ENCODE measurements around the gene STRADA.

Gene STRADA

GRCh38 chr17:63714550-63715277 lies 26.9 kb downstream of the STRADA start:
- H3K9ac ChIP-seq (ENCODE audit: low read depth, low read length): no peak overlapping the region
- H3K4me3 ChIP-seq (ENCODE audit: low read depth, low read length): no peak overlapping the region
- no peak overlapping the region for H3K27ac ChIP-seq (ENCODE audit: low read depth, low read length)
- no peaks in the 10 kb centered on the region for H3K9me3 ChIP-seq (ENCODE audit: control insufficient read depth, insufficient read depth, low read length)
- H3K27me3 ChIP-seq (ENCODE audit: control insufficient read depth, insufficient read depth, low read length): no peaks in the 10 kb centered on the region
- no peaks in the 10 kb centered on the region for H3K4me1 ChIP-seq (ENCODE audit: control insufficient read depth, insufficient read depth, low read length)
- H3K36me3 ChIP-seq (ENCODE audit: control insufficient read depth, insufficient read depth, low read length): peaks cover 34% of the 10 kb centered on the region

GRCh38 chr17:63709110-63709509 lies 32.5 kb downstream of the STRADA start:
- Histone ChIP-seq H3K9me3 (ENCODE audit: control insufficient read depth, insufficient read depth, low read length) (no peaks in the 10 kb centered on the region), H3K9ac (ENCODE audit: low read depth, low read length) (no peak overlapping the region), H3K36me3 (ENCODE audit: control insufficient read depth, insufficient read depth, low read length) (peaks cover 52% of the 10 kb centered on the region), H3K4me1 (ENCODE audit: control insufficient read depth, insufficient read depth, low read length) (no peaks in the 10 kb centered on the region), H3K27me3 (ENCODE audit: control insufficient read depth, insufficient read depth, low read length) (no peaks in the 10 kb centered on the region), H3K4me3 (ENCODE audit: low read depth, low read length) (no peak overlapping the region), H3K27ac (ENCODE audit: low read depth, low read length) (no peak overlapping the region)

DNA sequence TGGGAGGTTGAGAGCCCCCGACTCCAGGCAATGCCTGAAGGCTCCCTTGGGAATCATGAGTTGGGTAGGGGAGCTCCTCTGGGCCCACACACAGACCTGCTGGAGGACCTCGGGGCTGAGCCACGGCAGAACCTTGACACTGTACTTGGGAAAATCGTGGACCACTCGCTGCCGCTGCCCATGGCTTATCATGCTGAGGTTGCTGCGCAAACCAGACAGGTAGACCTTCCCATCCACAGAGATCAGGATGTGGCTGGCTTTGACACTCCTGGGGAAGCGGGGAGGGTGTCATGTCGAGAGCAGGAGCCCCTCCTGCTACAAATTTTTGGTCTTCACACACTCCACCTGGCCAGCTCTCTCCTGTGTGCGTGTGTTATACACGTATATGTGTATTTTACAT lies 34.4 kb downstream of the STRADA start:
- Histone ChIP-seq H3K27me3 (ENCODE audit: control insufficient read depth, insufficient read depth, low read length) (no peaks in the 10 kb centered on the region), H3K9me3 (ENCODE audit: control insufficient read depth, insufficient read depth, low read length) (no peaks in the 10 kb centered on the region), H3K4me3 (ENCODE audit: low read depth, low read length) (no peak overlapping the region), H3K4me1 (ENCODE audit: control insufficient read depth, insufficient read depth, low read length) (no peaks in the 10 kb centered on the region), H3K9ac (ENCODE audit: low read depth, low read length) (no peak overlapping the region), H3K27ac (ENCODE audit: low read depth, low read length) (no peak overlapping the region), H3K36me3 (ENCODE audit: control insufficient read depth, insufficient read depth, low read length) (peaks cover 56% of the 10 kb centered on the region)

- H3K4me1 ChIP-seq (ENCODE audit: control insufficient read depth, insufficient read depth, low read length): peaks cover under 1% of the 10 kb centered on the region; the same call in 1 of the 2 replicates
- peaks cover 50% of the 10 kb centered on the region for H3K36me3 ChIP-seq (ENCODE audit: control insufficient read depth, insufficient read depth, low read length)
- no peak overlapping the region for H3K4me3 ChIP-seq (ENCODE audit: low read depth, low read length)
- no peaks in the 10 kb centered on the region for H3K27me3 ChIP-seq (ENCODE audit: control insufficient read depth, insufficient read depth, low read length)
- H3K9me3 ChIP-seq (ENCODE audit: control insufficient read depth, insufficient read depth, low read length): no peaks in the 10 kb centered on the region
- no peak overlapping the region for H3K27ac ChIP-seq (ENCODE audit: low read depth, low read length)
- H3K9ac ChIP-seq (ENCODE audit: low read depth, low read length): no peak overlapping the region
Observed at GRCh38 chr17:63706336-63707082, 35.1 kb downstream of the STRADA start.

DNA sequence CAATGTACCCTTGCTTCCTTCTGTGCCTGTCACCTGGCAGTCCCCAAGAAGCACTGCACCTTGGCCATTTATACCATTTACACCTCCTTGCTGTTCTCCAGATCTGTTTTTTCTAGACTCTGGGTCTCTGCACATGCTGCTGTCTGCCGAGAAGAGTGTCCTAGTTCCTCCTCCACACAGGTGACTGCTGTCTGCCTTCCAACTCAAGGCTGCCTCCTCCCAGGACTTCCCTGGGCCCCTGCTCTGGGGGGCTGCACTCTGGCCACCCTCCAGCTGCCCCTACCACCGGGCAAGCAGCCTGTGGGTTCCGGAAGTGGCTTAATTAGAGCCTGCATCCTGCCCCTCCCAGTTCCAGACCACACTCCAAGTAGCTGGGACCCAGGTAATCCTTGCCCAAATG lies 35.9 kb downstream of the STRADA start:
- H3K9ac ChIP-seq (ENCODE audit: low read depth, low read length): no peak overlapping the region
- H3K4me3 ChIP-seq (ENCODE audit: low read depth, low read length): no peak overlapping the region
- H3K36me3 ChIP-seq (ENCODE audit: control insufficient read depth, insufficient read depth, low read length): peaks cover 46% of the 10 kb centered on the region
- no peaks in the 10 kb centered on the region for H3K27me3 ChIP-seq (ENCODE audit: control insufficient read depth, insufficient read depth, low read length)
- no peaks in the 10 kb centered on the region for H3K9me3 ChIP-seq (ENCODE audit: control insufficient read depth, insufficient read depth, low read length)
- peaks cover 3% of the 10 kb centered on the region; the same call in 1 of the 2 replicates for H3K4me1 ChIP-seq (ENCODE audit: control insufficient read depth, insufficient read depth, low read length)
- H3K27ac ChIP-seq (ENCODE audit: low read depth, low read length): no peak overlapping the region

GRCh38 chr17:63704836-63705235 lies 36.8 kb downstream of the STRADA start:
- Histone ChIP-seq H3K4me3 (ENCODE audit: low read depth, low read length) (no peak overlapping the region), H3K27me3 (ENCODE audit: control insufficient read depth, insufficient read depth, low read length) (no peaks in the 10 kb centered on the region), H3K4me1 (ENCODE audit: control insufficient read depth, insufficient read depth, low read length) (peaks cover 3% of the 10 kb centered on the region; the same call in 1 of the 2 replicates), H3K36me3 (ENCODE audit: control insufficient read depth, insufficient read depth, low read length) (peaks cover 42% of the 10 kb centered on the region), H3K9me3 (ENCODE audit: control insufficient read depth, insufficient read depth, low read length) (no peaks in the 10 kb centered on the region), H3K9ac (ENCODE audit: low read depth, low read length) (no peak overlapping the region), H3K27ac (ENCODE audit: low read depth, low read length) (no peak overlapping the region)

GRCh38 chr17:63704259-63704576 lies 37.4 kb downstream of the STRADA start:
- peaks cover 3% of the 10 kb centered on the region; the same call in 1 of the 2 replicates for H3K4me1 ChIP-seq (ENCODE audit: control insufficient read depth, insufficient read depth, low read length)
- H3K9ac ChIP-seq (ENCODE audit: low read depth, low read length): no peak overlapping the region

DNA sequence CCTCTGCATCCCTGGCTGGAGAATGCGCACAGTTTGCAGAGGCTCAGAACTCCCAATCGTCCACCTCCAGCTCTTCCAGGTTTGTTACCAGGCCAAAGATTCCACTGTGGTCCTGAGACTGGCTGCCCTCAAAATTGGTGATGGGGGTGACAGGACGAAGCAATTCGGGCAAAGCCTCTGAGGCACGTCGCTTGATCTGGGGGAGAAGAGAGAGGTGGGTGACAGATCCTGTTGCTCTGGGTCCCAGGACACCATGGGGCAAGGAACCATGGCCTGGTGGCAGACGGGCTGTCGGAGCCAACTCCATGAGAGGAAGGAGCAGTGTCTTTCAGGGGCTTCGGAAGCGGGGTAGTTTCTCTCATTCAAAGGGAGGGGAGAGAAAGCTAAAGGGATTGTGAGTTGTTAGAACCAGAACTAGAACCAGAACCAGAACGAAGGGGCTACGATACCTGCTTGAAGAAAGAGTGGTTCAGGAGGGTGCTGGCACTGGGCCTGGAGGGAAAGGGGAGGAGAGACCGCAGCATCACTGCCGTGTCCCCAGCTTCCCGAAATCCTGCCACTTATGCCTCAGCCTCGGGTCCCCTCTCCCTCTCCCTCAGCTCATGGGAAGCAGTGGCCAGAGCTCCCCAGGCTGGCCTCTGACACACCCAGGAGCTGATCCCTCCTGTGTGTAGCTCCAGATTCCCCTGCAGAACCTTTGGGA lies 37.9 kb downstream of the STRADA start:
- Histone ChIP-seq H3K27ac (ENCODE audit: low read depth, low read length) (no peak overlapping the region), H3K27me3 (ENCODE audit: control insufficient read depth, insufficient read depth, low read length) (no peaks in the 10 kb centered on the region), H3K36me3 (ENCODE audit: control insufficient read depth, insufficient read depth, low read length) (peaks cover 30% of the 10 kb centered on the region), H3K9ac (ENCODE audit: low read depth, low read length) (no peak overlapping the region), H3K4me3 (ENCODE audit: low read depth, low read length) (no peak overlapping the region), H3K9me3 (ENCODE audit: control insufficient read depth, insufficient read depth, low read length) (no peaks in the 10 kb centered on the region), H3K4me1 (ENCODE audit: control insufficient read depth, insufficient read depth, low read length) (peaks cover 3% of the 10 kb centered on the region; the same call in 1 of the 2 replicates)

More at GRCh38 chr17:63704259-63704576, 37.4 kb downstream of the STRADA start:
- Histone ChIP-seq H3K27me3 (ENCODE audit: control insufficient read depth, insufficient read depth, low read length) (no peaks in the 10 kb centered on the region), H3K27ac (ENCODE audit: low read depth, low read length) (no peak overlapping the region), H3K36me3 (ENCODE audit: control insufficient read depth, insufficient read depth, low read length) (peaks cover 35% of the 10 kb centered on the region), H3K9me3 (ENCODE audit: control insufficient read depth, insufficient read depth, low read length) (no peaks in the 10 kb centered on the region), H3K4me3 (ENCODE audit: low read depth, low read length) (no peak overlapping the region)

- Histone ChIP-seq H3K36me3 (ENCODE audit: control insufficient read depth, insufficient read depth, low read length) (peaks cover 28% of the 10 kb centered on the region), H3K9me3 (ENCODE audit: control insufficient read depth, insufficient read depth, low read length) (no peaks in the 10 kb centered on the region), H3K9ac (ENCODE audit: low read depth, low read length) (no peak overlapping the region), H3K4me3 (ENCODE audit: low read depth, low read length) (no peak overlapping the region), H3K4me1 (ENCODE audit: control insufficient read depth, insufficient read depth, low read length) (peaks cover 8% of the 10 kb centered on the region; the same call in 1 of the 2 replicates), H3K27ac (ENCODE audit: low read depth, low read length) (no peak overlapping the region), H3K27me3 (ENCODE audit: control insufficient read depth, insufficient read depth, low read length) (no peaks in the 10 kb centered on the region)
Observed at GRCh38 chr17:63703029-63703428, 38.6 kb downstream of the STRADA start.

- Histone ChIP-seq H3K9me3 (ENCODE audit: control insufficient read depth, insufficient read depth, low read length) (no peaks in the 10 kb centered on the region), H3K4me3 (ENCODE audit: low read depth, low read length) (no peak overlapping the region), H3K27me3 (ENCODE audit: control insufficient read depth, insufficient read depth, low read length) (no peaks in the 10 kb centered on the region), H3K4me1 (ENCODE audit: control insufficient read depth, insufficient read depth, low read length) (peaks cover 10% of the 10 kb centered on the region; the same call in 1 of the 2 replicates), H3K27ac (ENCODE audit: low read depth, low read length) (no peak overlapping the region), H3K9ac (ENCODE audit: low read depth, low read length) (no peak overlapping the region), H3K36me3 (ENCODE audit: control insufficient read depth, insufficient read depth, low read length) (peaks cover 30% of the 10 kb centered on the region)
Observed at GRCh38 chr17:63702721-63703015, 38.9 kb downstream of the STRADA start.

All from HUES48 (cell line).